ENCODE data around the gene CDHR5.

Gene CDHR5

GRCh38 chr11:608791-609251 is 15.9 kb downstream of the CDHR5 start:
- DNase-seq, result no peak

DNA sequence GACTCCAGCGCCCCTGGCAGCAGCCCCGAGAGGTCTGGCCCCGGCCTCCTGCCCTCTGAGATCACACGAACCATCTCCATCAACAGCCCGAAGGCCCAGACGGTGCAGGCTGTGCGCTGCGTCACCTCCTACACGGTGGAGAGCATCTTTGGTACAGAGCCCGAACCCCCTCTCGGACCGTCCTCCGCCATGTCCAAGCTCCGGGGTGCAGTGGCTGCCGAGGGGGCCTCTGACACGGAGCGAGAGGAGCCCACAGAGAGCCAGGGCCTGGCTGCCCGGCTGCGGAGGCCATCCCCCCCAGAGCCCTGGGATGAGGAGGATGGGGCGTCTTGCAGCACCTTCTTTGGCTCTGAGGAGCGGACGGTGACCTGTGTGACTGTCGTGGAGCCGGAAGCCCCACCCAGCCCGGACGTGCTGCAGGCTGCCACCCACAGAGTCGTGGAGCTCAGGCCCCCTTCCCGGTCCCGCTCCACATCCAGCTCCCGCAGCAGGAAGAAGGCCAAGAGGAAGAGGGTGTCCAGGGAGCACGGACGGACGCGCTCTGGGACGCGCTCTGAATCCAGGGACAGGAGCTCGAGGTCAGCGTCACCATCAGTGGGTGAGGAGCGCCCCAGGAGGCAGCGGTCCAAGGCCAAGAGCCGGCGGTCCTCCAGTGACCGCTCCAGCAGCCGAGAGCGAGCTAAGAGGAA is 16.6 kb downstream of the CDHR5 start:
- no peak for DNase-seq

DNA sequence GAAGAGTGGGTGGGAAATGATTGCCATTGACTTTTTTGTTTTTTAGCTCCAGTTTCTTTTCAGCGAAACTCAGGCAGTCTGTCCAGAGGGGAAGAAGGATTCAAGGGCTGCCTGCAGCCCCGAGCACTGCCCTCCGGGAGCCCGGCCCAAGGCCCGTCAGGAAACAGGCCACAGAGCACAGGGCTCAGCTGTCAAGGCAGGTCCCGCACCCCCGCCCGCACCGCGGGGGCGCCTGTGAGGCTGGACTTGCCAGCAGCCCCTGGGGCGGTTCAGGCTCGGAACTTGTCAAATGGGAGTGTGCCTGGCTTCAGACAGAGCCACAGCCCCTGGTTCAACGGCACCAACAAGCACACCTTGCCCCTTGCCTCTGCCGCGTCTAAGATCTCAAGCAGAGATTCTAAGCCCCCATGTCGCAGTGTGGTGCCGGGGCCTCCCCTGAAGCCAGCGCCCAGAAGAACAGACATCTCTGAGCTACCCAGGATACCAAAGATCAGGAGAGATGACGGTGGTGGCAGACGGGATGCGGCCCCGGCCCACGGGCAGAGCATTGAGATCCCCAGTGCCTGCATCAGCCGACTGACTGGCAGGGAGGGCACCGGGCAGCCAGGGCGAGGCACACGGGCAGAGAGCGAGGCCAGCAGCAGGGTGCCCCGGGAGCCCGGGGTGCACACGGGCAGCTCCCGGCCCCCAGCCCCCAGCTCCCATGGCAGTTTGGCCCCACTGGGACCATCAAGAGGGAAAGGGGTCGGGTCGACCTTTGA is 17.6 kb downstream of the CDHR5 start:
- DNase-seq, result no peak

DNA sequence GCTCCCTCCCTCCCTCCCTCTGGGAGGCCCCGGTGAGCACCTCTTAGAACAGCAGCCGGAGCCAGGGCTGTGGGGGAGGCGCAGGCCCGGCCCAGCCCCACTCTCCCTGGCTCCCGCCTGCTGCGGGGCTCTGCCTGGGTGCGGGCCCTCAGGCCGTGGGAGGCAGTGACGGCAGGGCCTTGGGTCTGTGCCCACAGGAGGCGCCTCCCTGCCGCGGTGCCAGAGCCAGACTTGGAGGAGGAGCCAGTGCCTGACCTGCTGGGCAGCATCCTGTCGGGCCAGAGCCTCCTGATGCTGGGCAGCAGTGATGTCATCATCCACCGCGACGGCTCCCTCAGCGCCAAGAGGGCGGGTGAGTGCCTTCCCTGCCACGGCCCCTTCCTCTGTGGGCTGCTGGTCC is 18.5 kb downstream of the CDHR5 start:
- no peak for DNase-seq

DNA sequence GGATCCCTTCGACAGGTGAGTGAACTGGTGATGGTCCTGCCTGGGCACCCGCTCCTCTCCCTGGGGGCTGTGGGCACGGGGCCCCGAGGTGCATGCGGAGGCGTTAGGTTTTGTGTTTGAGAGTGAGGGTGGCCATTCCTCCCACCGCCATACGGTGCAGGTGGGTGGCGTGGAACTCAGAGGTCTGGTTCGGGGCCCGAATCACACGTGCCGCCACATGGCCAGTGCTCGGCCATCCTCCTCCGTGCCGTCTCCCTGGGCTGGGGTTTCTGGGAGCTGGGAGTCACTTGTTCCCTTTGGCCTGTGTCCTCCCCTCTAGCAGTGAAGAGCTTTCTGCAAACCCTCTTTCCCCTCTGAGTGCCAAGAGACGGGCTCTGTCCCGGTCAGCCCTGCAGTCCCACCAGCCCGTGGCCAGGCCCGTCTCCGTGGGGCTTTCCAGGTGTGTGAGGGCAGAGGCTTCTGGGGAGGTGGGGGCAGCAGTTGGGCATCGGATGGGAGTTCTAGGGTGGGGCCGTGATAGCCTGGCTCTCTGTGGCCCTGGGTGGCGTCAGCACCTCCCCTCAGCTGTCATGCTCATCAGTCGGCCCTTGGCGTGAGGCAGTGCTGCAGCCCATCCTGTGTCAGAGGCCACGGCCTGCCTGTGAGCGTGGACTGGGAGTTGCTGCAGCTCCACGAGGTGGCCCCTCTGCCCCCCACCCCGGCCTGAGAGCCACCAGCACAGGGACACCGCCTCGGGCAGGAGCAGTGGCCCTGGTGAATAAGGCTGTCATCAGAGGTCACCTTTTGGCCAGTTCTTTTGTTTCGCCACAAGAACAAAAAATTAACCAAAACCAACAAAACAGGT is 19.2 kb downstream of the CDHR5 start:
- no peak for DNase-seq

GRCh38 chr11:603154-603553 is 21.6 kb downstream of the CDHR5 start:
- no peak for DNase-seq

GRCh38 chr11:601573-602245 is 23.0 kb downstream of the CDHR5 start:
- no peak for DNase-seq

DNA sequence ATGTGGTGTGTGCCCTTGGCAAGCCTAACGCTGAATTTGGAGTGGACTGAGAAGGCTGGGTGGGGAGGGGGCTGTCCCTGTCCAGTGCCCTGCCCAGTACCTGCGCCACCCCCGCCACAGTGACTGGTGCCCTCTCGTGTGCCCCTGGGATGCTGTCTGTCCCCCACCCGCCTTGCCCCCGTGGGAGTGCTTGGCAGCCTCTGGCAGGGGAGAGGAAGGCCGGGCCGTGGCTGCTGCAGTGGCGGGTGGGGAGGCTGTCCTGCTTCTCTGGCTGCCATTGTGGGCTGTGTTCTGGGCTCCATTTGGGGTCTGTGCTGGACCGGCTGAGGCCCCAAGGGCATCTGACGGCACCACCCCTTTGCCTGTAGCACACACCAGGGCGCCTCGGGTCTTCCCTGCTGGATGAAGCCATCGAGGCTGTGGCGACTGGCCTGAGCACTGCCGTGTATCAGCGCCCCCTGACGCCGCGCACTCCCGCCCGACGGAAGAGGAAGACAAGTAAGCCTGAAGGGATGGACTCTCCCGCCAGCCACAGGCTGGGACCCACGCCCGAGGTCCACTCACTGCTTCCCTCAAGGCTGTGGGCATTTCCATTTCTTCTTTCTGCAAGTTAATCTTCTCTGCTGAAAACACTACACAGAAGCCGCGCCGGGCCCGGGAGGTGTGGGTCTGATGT is 26.6 kb downstream of the CDHR5 start:
- DNase-seq, result no peak

DNA sequence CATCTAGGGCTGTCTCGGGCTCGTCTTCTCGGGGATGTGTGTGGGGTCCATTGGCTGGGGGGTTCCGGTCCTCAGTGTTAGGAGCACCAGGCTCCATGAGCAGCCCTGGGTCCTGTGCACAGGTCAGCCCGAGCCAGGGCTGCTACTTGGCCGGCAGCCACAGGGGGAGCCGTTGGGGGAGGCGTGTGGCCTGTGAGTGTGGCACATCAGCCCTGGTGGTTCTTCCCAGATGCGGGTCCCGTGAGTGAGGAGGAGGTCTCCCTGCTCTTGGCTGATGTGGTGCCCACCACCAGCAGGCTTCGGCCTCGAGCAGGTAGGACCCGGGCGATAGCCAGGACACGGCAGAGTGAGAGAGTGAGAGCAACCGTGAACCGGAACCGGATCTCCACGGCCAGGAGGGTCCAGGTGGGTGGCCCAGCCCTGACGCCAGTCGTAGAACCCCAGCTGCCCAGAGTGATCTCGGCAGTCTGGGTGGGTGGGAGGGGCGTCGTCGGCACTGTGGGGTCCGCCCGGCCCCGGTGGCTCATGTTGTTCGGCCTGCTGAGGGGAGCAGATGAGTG is 27.5 kb downstream of the CDHR5 start:
- no peak for DNase-seq

GRCh38 chr11:596374-596773 is 28.4 kb downstream of the CDHR5 start:
- DNase-seq, result no peak

DNA sequence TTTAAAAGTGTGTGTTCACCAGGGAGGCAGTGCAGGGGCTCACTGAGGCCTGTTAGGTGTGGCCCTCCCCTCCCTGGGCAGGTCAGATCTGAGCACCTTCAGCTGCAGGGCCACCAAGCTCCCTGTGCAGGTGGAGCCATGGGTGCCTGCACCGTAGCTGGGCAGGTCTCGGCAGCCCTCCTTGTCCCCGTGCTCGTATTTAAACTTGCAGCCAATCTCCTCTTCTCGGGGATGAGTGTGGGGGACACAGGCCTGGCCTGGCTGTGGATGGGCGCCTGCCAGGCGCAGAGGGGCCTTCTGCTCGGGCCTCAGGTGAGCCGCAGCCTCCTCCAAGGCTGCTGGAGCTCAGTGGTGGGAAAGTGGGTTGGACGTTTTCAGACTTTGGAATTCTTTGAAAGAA is 29.4 kb downstream of the CDHR5 start:
- DNase-seq, result no peak

- no peak for DNase-seq
These were observed 31.4 kb downstream of the CDHR5 start for GRCh38 chr11:593347-593746.

DNA sequence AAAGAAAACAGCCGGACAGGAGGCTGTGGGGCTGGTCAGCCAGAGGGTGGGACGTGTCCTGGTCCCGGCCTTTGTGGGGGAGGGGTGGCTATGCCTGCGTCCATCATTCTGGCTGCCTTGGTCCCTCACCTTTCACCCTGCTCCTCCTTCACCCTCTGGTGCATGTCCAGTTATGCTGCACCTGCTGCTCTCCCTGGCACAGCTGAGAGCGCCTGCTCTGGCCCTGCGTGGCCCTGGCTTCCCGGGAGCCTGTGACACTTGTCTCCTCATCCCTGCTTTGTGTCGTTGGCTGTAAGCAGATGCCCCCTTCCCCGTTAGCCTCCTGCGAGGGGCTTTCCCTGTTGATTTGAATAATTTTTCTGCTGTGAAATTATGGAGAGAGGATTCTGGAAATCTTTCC is 31.8 kb downstream of the CDHR5 start:
- no peak for DNase-seq

- no peak for DNase-seq
These were observed 32.3 kb downstream of the CDHR5 start for GRCh38 chr11:592501-592900.

GRCh38 chr11:590997-591396 is 33.8 kb downstream of the CDHR5 start:
- DNase-seq, result no peak

DNA sequence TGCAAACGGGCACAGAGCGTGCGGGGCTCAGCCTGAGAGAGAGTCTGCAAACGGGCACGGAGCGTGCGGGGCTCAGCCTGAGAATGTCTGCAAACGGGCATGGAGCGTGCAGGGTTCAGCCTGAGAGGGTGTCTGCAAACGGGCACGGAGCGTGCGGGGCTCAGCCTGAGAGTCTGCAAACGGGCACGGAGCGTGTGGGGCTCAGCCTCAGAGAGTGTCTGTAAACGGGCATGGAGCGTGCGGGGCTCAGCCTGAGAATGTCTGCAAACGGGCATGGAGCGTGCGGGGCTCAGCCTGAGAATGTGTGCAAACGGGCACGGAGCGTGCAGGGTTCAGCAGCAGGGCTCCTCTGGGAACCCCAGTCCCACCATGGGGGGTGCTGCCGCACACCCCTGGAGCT is 35.0 kb downstream of the CDHR5 start:
- DNase-seq, result no peak

- DNase-seq, result peak; percentile 62
These were observed 36.8 kb downstream of the CDHR5 start for GRCh38 chr11:587978-588380.

DNA sequence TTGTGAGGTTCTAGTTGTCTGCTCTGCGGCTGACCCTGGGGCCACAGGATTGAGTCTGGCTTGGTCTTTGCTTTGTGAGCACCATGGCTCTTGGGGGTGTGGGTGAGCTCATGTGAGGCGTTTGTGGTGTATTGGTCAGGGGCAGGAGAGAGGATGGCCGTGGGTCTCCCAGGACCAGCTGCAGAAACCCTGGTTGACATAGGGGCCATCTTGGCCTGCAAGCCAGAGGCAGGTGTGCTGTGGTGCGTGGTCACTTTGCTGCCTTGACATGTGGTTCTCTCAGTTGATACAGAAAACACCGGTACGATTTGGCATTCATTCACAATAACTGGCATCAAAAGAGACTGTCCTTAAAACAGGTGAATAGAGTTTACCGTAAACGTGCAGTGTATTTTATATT is 37.2 kb downstream of the CDHR5 start:
- DNase-seq, result no peak

- no peak for DNase-seq
These were observed 38.1 kb downstream of the CDHR5 start for GRCh38 chr11:586376-587316.

DNA sequence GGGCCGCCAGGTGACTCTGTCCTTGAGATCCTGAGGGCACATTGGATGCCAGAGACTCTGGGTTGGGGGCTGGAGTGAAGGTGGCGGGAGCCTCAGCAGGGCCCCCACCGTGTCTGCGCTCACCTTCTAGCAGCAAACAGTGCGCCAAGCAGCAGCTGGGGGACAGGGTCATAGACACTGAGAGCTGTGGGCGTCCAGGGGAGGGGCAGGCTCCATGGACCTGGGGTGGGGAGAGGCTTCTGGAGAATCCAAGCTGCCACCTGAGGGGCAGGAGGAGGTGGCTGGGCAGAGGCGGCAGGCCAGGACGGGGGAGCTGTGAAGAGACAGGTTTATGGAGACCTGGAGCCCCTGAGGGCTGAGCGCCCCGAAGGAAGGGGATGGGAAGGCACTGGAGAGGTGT is 40.5 kb downstream of the CDHR5 start:
- DNase-seq, result no peak

- DNase-seq, result no peak
These were observed 43.0 kb downstream of the CDHR5 start for GRCh38 chr11:581752-582151.

All from activated CD4-positive, CD25-positive, alpha-beta regulatory T cell treated with anti-CD3 and anti-CD28 coated beads, Interleukin-2, amount 50 U/mL, for 72 hours (primary cell).